GM04504 (cell line): ENCODE measurements around the gene CD63.

ENCODE experiments used
- DNase-seq: peaks from one replicate; pipeline ENCODE4 v3.0.0-alpha.2; 2012; ENCODE audit warnings: low read depth

Gene CD63

GRCh38 chr12:55704824-55705718 lies 23.7 kb downstream of the CD63 start:
- no peak for DNase-seq

- DNase-seq, result no peak
These were observed 24.7 kb downstream of the CD63 start for GRCh38 chr12:55703901-55704761.

- DNase-seq, result no peak
These were observed 25.5 kb downstream of the CD63 start for GRCh38 chr12:55703288-55703687.

- DNase-seq, result no peak
These were observed 25.9 kb downstream of the CD63 start for GRCh38 chr12:55702861-55703260.

GRCh38 chr12:55700255-55701018 lies 28.4 kb downstream of the CD63 start:
- no peak for DNase-seq

GRCh38 chr12:55699471-55700055 lies 29.2 kb downstream of the CD63 start:
- DNase-seq, result no peak

- DNase-seq, result no peak
These were observed 29.8 kb downstream of the CD63 start for GRCh38 chr12:55698965-55699364.

- DNase-seq, result no peak
These were observed 30.4 kb downstream of the CD63 start for GRCh38 chr12:55698241-55698955.

GRCh38 chr12:55697686-55698085 lies 31.1 kb downstream of the CD63 start:
- no peak for DNase-seq

GRCh38 chr12:55696796-55697462 lies 31.9 kb downstream of the CD63 start:
- no peak for DNase-seq

GRCh38 chr12:55696141-55696540 lies 32.7 kb downstream of the CD63 start:
- no peak for DNase-seq

GRCh38 chr12:55695349-55695748 lies 33.5 kb downstream of the CD63 start:
- DNase-seq, result no peak

- DNase-seq, result no peak
These were observed 34.2 kb downstream of the CD63 start for GRCh38 chr12:55694651-55695050.

GRCh38 chr12:55694188-55694515 lies 34.7 kb downstream of the CD63 start:
- no peak for DNase-seq

- no peak for DNase-seq
These were observed 35.3 kb downstream of the CD63 start for GRCh38 chr12:55693323-55694187.

- no peak for DNase-seq
These were observed 36.0 kb downstream of the CD63 start for GRCh38 chr12:55692631-55693322.

GRCh38 chr12:55688716-55689655 lies 39.8 kb downstream of the CD63 start:
- no peak for DNase-seq

GRCh38 chr12:55687746-55688145 lies 41.1 kb downstream of the CD63 start:
- DNase-seq, result no peak
